HepG2 (cell line): Measurements from ENCODE around the gene DOK5. TPM values are rescaled to one million over a fixed set of nuclear protein-coding genes. Genes with fewer than 3 reads are reported as not detected.

Experiments used
- ATAC-seq: fragments of 200-7000 bp; cut with Tn5 transposase; 3 replicates; pipeline ENCODE4 v1.9.1; 2020; ENCODE audit warnings: mild to moderate bottlenecking, moderate library complexity
- BruUV-seq: library from RNA; stranded (reverse); fragments of 400-500 nt; replicated peaks from 2 replicates; lab custom pipeline; 2021; lab: Mats Ljungman, UMichigan
- CTCF ChIA-PET: fragments of 300-600 bp; formaldehyde crosslinking; extraction: SDS; loops from one replicate; lab custom pipeline; 2021; ENCODE audit warnings: low total read pairs, inconsistent platforms, low intra/inter-chr PET ratio; lab: Yijun Ruan, JAX
- POLR2A ChIA-PET: fragments of 350-600 bp; sonication (Branson Sonifier 250); formaldehyde crosslinking; loops from one replicate; lab custom pipeline; 2020; ENCODE audit warnings: antibody characterized with exemption, inconsistent platforms; lab: Yijun Ruan, JAX
- DNase-seq: peaks from one replicate; pipeline ENCODE4 v3.0.0-alpha.2; 2015; ENCODE audit warnings: low spot score
- FAIRE-seq: peaks from 3 replicates; lab custom pipeline; 2011; peaks lifted over from hg19 to GRCh38; lab: Jason Lieb, UNC
- H2AFZ ChIP-seq: one replicate; pipeline ENCODE4 v1.6.1; 2011; ENCODE audit warnings: low read length, inconsistent platforms
- H3K27ac ChIP-seq: fragments of 300-600 bp; 3 replicates; pipeline ENCODE4 v1.8.0; 2011; ENCODE audit warnings: mixed run types, mild to moderate bottlenecking, mixed read lengths, low read length, inconsistent platforms; ENCODE audit not compliant: insufficient read depth; ENCODE audit errors: extremely low read length
- H3K27me3 ChIP-seq, 2 experiments: fragments of 200-600 bp in 1 of 2; 2 replicates in 1 of 2; 3 replicates in 1 of 2; pipeline versions ENCODE4 v1.6.0 to v1.8.0; 2011; ENCODE audit warnings: low read length in 2 of 2, mild to moderate bottlenecking in 2 of 2, moderate library complexity in 2 of 2, inconsistent platforms in 1 of 2; ENCODE audit not compliant: insufficient read depth in 2 of 2, control insufficient read depth in 1 of 2
- H3K36me3 ChIP-seq, 2 experiments: fragments of 200-600 bp in 1 of 2; replicated peaks in 1 of 2; 2 replicates in 1 of 2; 3 replicates in 1 of 2; pipeline versions ENCODE4 v1.5.1 to v1.8.0; 2011; ENCODE audit warnings: low read length in 2 of 2, inconsistent platforms in 1 of 2; ENCODE audit not compliant: insufficient read depth in 2 of 2, control insufficient read depth in 1 of 2
- H3K4me1 ChIP-seq: 2 replicates; pipeline ENCODE4 v1.5.1; 2012; ENCODE audit warnings: low read length, inconsistent platforms; ENCODE audit not compliant: insufficient read depth
- H3K4me2 ChIP-seq: 2 replicates; pipeline ENCODE4 v1.6.0; 2011; ENCODE audit warnings: low read depth, low read length, inconsistent platforms
- H3K4me3 ChIP-seq, 3 experiments: fragments of 200-600 bp in 1 of 3; sonication (generic), shearing (Covaris generic) in 1 of 3; replicated peaks in 1 of 3; 2 replicates each; pipeline ENCODE4 v1.5.1; 2011 to 2016; ENCODE audit warnings: low read length in 3 of 3, inconsistent platforms in 2 of 3, low read depth in 2 of 3, mild to moderate bottlenecking in 2 of 3, control low read depth in 1 of 3, mixed read lengths in 1 of 3; ENCODE audit not compliant: insufficient read depth in 1 of 3
- H3K79me2 ChIP-seq: one replicate; pipeline ENCODE4 v1.6.1; 2011; ENCODE audit warnings: low read length, inconsistent platforms; ENCODE audit not compliant: insufficient read depth
- H3K9ac ChIP-seq: 2 replicates; pipeline ENCODE4 v1.6.0; 2011; ENCODE audit warnings: mild to moderate bottlenecking, low read depth, low read length, inconsistent platforms; ENCODE audit not compliant: insufficient read depth
- H3K9me3 ChIP-seq: 2 replicates; pipeline ENCODE4 v1.5.1; 2012; ENCODE audit warnings: mild to moderate bottlenecking, low read length
- H4K20me1 ChIP-seq: 2 replicates; pipeline ENCODE4 v1.6.0; 2011; ENCODE audit warnings: inconsistent platforms, mild to moderate bottlenecking, low read length, moderate library complexity; ENCODE audit not compliant: insufficient read depth
- ATRX ChIP-seq: sonication (generic); formaldehyde crosslinking; IDR thresholded peaks from 2 replicates; pipeline ENCODE4 v1.4.0; 2020; ENCODE audit warnings: missing genetic modification reagents, borderline replicate concordance
- CREB3 ChIP-seq: sonication (generic); formaldehyde crosslinking; IDR thresholded peaks from 2 replicates; pipeline ENCODE4 v1.5.0; 2020; ENCODE audit warnings: missing genetic modification reagents
- ERF ChIP-seq: IDR thresholded peaks from 2 replicates; pipeline ENCODE4 v1.6.1; 2018; ENCODE audit warnings: missing biosample characterization, missing genetic modification reagents
- JUN ChIP-seq: sonication (generic); formaldehyde crosslinking; IDR thresholded peaks from 2 replicates; pipeline ENCODE4 v1.4.0; 2020; ENCODE audit warnings: mild to moderate bottlenecking, missing genetic modification reagents
- MIER2 ChIP-seq: IDR thresholded peaks from 2 replicates; pipeline ENCODE4 v1.6.1; 2016; ENCODE audit warnings: missing biosample characterization, missing genetic modification reagents
- MLLT10 ChIP-seq: sonication (generic); formaldehyde crosslinking; IDR thresholded peaks from 2 replicates; pipeline ENCODE4 v1.4.0; 2020; ENCODE audit warnings: missing genetic modification reagents
- NCOA1 ChIP-seq: sonication (generic); formaldehyde crosslinking; IDR thresholded peaks from 2 replicates; pipeline ENCODE4 v1.9.0; 2021; ENCODE audit warnings: missing genetic modification reagents
- POGK ChIP-seq: sonication (generic); formaldehyde crosslinking; conservative IDR thresholded peaks from 2 replicates; pipeline ENCODE4 v1.8.0; 2022; ENCODE audit warnings: mild to moderate bottlenecking, moderate library complexity, missing genetic modification reagents
- PRDM15 ChIP-seq: sonication (generic); formaldehyde crosslinking; IDR thresholded peaks from 2 replicates; pipeline ENCODE4 v1.4.0; 2020; ENCODE audit warnings: missing genetic modification reagents
- TBX3 ChIP-seq: fragments of 450-650 bp; IDR thresholded peaks from 2 replicates; pipeline ENCODE4 v1.6.1; 2017; ENCODE audit warnings: antibody characterized with exemption, mild to moderate bottlenecking, inconsistent platforms, borderline replicate concordance
- THAP7 ChIP-seq: sonication (generic); formaldehyde crosslinking; IDR thresholded peaks from 2 replicates; pipeline ENCODE4 v1.8.1; 2023; ENCODE audit warnings: mild to moderate bottlenecking, missing genetic modification reagents
- ZNF20 ChIP-seq: sonication (generic); formaldehyde crosslinking; IDR thresholded peaks from 2 replicates; pipeline ENCODE4 v1.4.0; 2020; ENCODE audit warnings: mild to moderate bottlenecking, moderate library complexity, missing genetic modification reagents
- ZNF326 ChIP-seq: sonication (generic); formaldehyde crosslinking; IDR thresholded peaks from 2 replicates; pipeline ENCODE4 v1.4.0; 2020; ENCODE audit warnings: missing genetic modification reagents, borderline replicate concordance
- ZNF333 ChIP-seq: sonication (generic); formaldehyde crosslinking; IDR thresholded peaks from 2 replicates; pipeline ENCODE4 v1.4.0; 2020; ENCODE audit warnings: mild to moderate bottlenecking, missing genetic modification reagents, borderline replicate concordance
- ZNF552 ChIP-seq: sonication (generic); formaldehyde crosslinking; IDR thresholded peaks from 2 replicates; pipeline ENCODE4 v1.9.0; 2022; ENCODE audit warnings: missing genetic modification reagents, mild to moderate bottlenecking, borderline replicate concordance
- ZNF660 ChIP-seq: sonication (generic); formaldehyde crosslinking; IDR thresholded peaks from 2 replicates; pipeline ENCODE4 v1.5.1; 2020; ENCODE audit warnings: mild to moderate bottlenecking, low read depth, missing genetic modification reagents, borderline replicate concordance
- ZNF784 ChIP-seq: sonication (generic); formaldehyde crosslinking; IDR thresholded peaks from 2 replicates; pipeline ENCODE4 v1.5.1; 2020; ENCODE audit warnings: missing genetic modification reagents, mild to moderate bottlenecking, borderline replicate concordance
- ZNF850 ChIP-seq: sonication (generic); formaldehyde crosslinking; conservative IDR thresholded peaks from 2 replicates; pipeline ENCODE4 v1.9.0; 2021; ENCODE audit warnings: mild to moderate bottlenecking, missing genetic modification reagents
- WGBS: methylation state at CpG from one replicate; pipeline ENCODE4 v1.1.6; 2017; ENCODE audit warnings: low lambda C conversion rate; 5-methylcytosine and 5-hydroxymethylcytosine counted together
- in situ Hi-C: cut with HindIII; loops from 2 replicates; pipeline ENCODE4 v1.10.0; 2017; ENCODE audit warnings: low pct_unique_long_range_greater_than_20kb; ENCODE audit not compliant: extremely low pct_ligation_motif_present
- intact Hi-C: fragments of 100-400 bp; cut with micrococcal nuclease; formaldehyde crosslinking; loops from one replicate; pipeline ENCODE4 v1.10.0; 2022; ENCODE audit not compliant: unreplicated experiment
- polyA plus RNA-seq, 8 experiments: library from polyadenylated mRNA; depleted of rRNA in 3 of 8; stranded (reverse) in 7 of 8; unstranded in 1 of 8; fragments of >200 nt; fragmentation: Illumina TruSeq in 4 of 8; extraction: Trizol in 4 of 8; gene quantifications; 2 replicates each; pipeline versions ENCODE4 v1.2.1 to v1.2.3, GENCODE V29; 2011 to 2016; ENCODE audit warnings: low read depth in 4 of 8, missing spikeins in 1 of 8, mixed read lengths in 1 of 8; ENCODE audit not compliant: insufficient read depth in 1 of 8
- total RNA-seq, 5 experiments: library from RNA; depleted of rRNA; stranded (reverse); fragments of >200 nt; fragmentation: Illumina TruSeq; extraction: Trizol; gene quantifications; 2 replicates each; pipeline ENCODE4 v1.2.3, GENCODE V29; 2016; ENCODE audit warnings: low read depth in 1 of 5

DOK5 gene
- total and polyA plus RNA-seq, 2 of the 13 experiments (the other 11 are each of a cell fraction or from before 2014, with no cell fraction given) = not detected

GRCh38 chr20:54560357-54560756, 85.0 kb downstream of the DOK5 start:
- POLR2A ChIA-PET = no interaction called here

More at GRCh38 chr20:54560357-54560756, 85.0 kb downstream of the DOK5 start:
- Histone ChIP-seq H3K27me3 (peaks cover 0 to 2% of the 10 kb centered on the region in 2 experiments; a peak in 1 of 5 replicates), H3K4me1 (no peaks in the 10 kb centered on the region), H3K79me2 (no peaks in the 10 kb centered on the region), H3K4me3 (no peak overlapping the region), H3K9me3 (no peaks in the 10 kb centered on the region), H2AFZ (no peak overlapping the region), H3K36me3 (no peaks in the 10 kb centered on the region), H3K27ac (no peak overlapping the region), H3K9ac (no peak overlapping the region), H4K20me1 (no peaks in the 10 kb centered on the region), H3K4me2 (no peak overlapping the region)
- CTCF ChIA-PET = no interaction called here
- ATAC-seq (no peak), DNase-seq (no peak), FAIRE-seq (no peak)
- in situ Hi-C loops = no loop called here
- no peak for TF ChIP-seq MLLT10
- TF ChIP-seq ZNF326 = no peak
- no peak for TF ChIP-seq ZNF20 (CRISPR knock-in tag)
- no peak for TF ChIP-seq NCOA1 (CRISPR knock-in tag)
- TF ChIP-seq ZNF660 (CRISPR knock-in tag) = no peak
- no peak for TF ChIP-seq ZNF850 (CRISPR knock-in tag)
- TF ChIP-seq CREB3 (CRISPR knock-in tag) = no peak
- TF ChIP-seq ZNF784 (CRISPR knock-in tag) = no peak
- TF ChIP-seq MIER2 (CRISPR knock-in tag) = no peak
- TF ChIP-seq ERF (CRISPR knock-in tag) = no peak
- TF ChIP-seq ATRX (CRISPR knock-in tag) = no peak
- TF ChIP-seq JUN (CRISPR knock-in tag) = no peak
- no peak for TF ChIP-seq TBX3
- no peak for TF ChIP-seq POGK (CRISPR knock-in tag)
- no peak for TF ChIP-seq ZNF333
- no peak for TF ChIP-seq THAP7 (CRISPR knock-in tag)
- no peak for TF ChIP-seq ZNF552
- no peak for TF ChIP-seq PRDM15 (CRISPR knock-in tag)
- intact Hi-C loops = no loop called here
- WGBS = 4% methylated on average over 4 of the region's 4 CpGs
- BruUV-seq = no TSS peak
